Hematopoietic multipotent progenitor cell treated with erythropoietin and hydrocortisone succinate and interleukin-3 and kit ligand, for 4 days (in vitro differentiated cells): Measurements from ENCODE around the gene FARS2.
A peak's percentile ranks its signal among the peaks of the same experiment; 100 is the strongest.
"Not testable (repeated sequence)": the region's sequence is repeated elsewhere in the genome, so short reads cannot be mapped to it uniquely, and the experiment has no call there.

Experiments used
- DNase-seq: peaks from one replicate; pipeline ENCODE4 v3.0.0-alpha.2; 2015

FARS2 gene

GRCh38 chr6:5550631-5551030 lies 289.3 kb downstream of the FARS2 start:
- DNase-seq, result no peak

GRCh38 chr6:5552243-5552642 lies 290.9 kb downstream of the FARS2 start:
- no peak for DNase-seq

DNA sequence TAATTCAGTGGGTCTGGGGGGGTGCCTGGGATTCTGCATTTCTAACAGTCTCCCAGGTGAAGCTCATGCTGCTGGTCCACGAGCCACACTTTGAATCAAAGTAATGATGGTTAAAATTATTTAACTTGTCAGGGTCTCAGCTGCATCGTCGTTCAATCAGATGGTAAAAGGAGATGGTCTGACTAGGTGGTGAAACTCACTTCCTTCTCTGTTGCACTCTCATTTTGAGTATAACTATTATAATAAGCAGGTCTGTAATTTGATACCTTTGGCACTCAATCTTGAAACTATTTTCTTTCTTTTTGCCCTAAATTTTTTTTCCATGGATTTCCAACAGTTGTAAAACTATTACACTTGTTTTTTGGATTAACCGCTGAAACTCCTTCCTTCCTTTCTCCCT lies 292.5 kb downstream of the FARS2 start:
- no peak for DNase-seq

GRCh38 chr6:5554226-5554625 lies 292.9 kb downstream of the FARS2 start:
- DNase-seq, result no peak

- no peak for DNase-seq
Observed at GRCh38 chr6:5556011-5556410, 294.7 kb downstream of the FARS2 start.

DNA sequence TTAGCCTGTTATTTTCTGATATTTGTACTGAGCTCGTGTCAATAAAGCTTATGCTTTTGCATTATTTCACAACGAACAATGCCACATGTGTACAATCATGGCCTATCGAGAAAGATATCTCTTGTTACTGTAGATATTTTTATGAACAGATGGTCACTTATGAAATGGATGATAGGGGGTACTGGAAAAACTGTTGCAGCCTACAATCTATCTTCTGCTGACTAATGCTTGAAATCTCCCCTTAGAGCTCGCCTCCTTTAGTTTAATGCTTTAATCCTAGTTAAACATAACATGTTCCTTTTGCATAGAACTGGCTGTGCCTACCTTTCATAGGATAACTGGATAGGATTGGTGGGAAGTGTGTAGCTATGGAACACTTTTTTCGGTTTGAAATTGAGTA lies 296.2 kb downstream of the FARS2 start:
- DNase-seq, result no peak

GRCh38 chr6:5559651-5560050 lies 298.3 kb downstream of the FARS2 start:
- no peak for DNase-seq

DNA sequence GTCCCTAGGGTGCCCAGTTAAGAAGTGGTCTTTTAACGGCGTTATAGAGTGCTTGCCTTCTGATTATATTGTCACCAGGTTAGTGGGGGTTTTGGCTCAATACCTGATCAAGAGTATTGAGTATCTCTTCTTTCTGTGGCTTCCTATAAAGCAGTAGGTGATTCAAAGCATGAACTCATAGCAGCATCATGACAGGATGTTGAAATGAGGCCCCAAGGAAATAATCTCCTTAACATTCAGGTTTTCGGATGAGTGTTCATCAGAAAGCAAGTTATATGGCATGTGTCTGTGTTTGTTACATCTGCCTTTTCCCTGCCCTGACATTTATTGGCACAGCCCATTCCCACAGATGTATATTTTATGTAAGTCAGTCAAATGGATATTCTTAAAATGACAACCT lies 301.0 kb downstream of the FARS2 start:
- no peak for DNase-seq

- no peak for DNase-seq
Observed at GRCh38 chr6:5563086-5563485, 301.8 kb downstream of the FARS2 start.

- DNase-seq, result not testable (repeated sequence)
Observed at GRCh38 chr6:5564746-5565145, 303.4 kb downstream of the FARS2 start.

DNA sequence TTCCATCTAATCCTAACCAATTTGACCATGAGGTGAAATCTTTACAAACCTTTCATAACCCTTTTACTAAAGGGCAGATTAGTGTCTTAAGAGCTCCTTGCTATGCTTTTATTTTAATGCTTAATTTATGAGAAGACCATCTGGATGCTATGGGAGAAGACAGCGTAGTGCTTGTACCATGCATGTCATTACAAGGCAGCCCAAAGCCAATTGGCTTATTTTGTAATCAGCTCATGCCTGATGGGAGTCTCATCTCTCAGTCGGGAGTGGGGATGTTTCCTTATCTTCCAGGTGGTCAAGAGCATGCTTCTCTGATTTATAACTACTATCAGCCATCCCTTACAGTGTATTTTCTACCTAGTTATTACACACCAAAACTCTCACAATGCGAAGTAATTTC lies 304.7 kb downstream of the FARS2 start:
- DNase-seq, result no peak

- no peak for DNase-seq
Observed at GRCh38 chr6:5566718-5567117, 305.4 kb downstream of the FARS2 start.

GRCh38 chr6:5567352-5567751 lies 306.0 kb downstream of the FARS2 start:
- DNase-seq, result peak; percentile 40

GRCh38 chr6:5567890-5568289 lies 306.6 kb downstream of the FARS2 start:
- DNase-seq, result no peak

DNA sequence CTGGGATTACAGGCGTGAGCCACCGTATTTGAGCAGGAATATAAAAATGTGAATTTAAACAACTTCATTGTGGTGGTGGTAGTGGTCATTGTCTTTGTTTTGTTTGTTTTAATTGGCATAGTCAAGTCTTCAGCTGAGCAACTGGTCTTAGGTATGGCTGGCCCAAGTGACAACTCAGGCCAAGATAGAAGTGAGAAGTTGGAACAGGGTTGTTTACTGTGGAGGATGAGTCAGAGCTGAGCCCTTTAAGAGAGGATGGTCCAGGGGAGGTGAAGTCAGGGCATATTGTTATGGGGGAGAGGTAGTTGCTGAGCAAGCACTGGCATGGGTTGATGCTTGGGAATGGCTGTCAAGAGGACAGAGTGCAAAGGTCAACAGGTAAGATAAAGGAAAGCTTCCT lies 308.2 kb downstream of the FARS2 start:
- no peak for DNase-seq

- peak; percentile 29 for DNase-seq
Observed at GRCh38 chr6:5570641-5571040, 309.3 kb downstream of the FARS2 start.

GRCh38 chr6:5580736-5581581 lies 319.6 kb downstream of the FARS2 start:
- no peak for DNase-seq

GRCh38 chr6:5582762-5583161 lies 321.4 kb downstream of the FARS2 start:
- peak; percentile 6 for DNase-seq

DNA sequence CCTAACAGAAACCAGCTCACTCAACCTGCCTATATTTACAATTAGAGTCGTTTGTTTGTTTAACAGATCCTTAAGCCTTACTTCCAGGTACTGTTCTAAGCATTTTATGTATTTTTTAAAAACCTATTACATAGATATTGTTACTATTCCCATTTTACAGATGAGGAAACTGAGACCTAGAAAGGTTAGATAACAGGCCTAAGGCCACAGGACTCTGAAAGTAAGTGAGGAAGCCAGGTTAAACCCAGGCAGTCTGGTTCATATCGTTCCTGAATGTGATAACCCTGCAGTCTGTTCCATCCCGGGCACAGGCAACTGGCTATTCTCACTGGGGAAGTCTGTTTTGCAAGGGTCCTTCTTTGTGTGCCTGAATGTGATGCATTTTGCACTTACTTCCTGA lies 322.2 kb downstream of the FARS2 start:
- no peak for DNase-seq

GRCh38 chr6:5584078-5584482 lies 322.8 kb downstream of the FARS2 start:
- DNase-seq, result no peak

DNA sequence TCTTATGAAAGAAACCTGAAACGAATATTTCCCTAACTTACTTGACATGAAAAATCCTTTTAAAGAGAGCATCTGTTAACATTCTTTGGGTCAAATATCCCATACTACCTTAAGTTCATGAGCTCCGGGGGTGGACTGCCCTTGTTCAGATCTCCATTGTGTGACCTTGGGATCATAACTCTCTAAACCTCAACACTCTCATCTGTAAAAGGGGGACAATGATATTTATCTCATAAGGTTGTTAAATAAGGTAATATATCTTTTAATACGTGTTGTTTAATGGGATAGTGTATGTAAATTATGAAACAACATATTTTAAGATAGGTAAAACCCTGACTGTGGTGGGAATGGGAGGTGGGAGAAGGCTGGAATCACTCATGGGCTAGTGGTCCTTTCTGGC lies 326.3 kb downstream of the FARS2 start:
- DNase-seq, result no peak

DNA sequence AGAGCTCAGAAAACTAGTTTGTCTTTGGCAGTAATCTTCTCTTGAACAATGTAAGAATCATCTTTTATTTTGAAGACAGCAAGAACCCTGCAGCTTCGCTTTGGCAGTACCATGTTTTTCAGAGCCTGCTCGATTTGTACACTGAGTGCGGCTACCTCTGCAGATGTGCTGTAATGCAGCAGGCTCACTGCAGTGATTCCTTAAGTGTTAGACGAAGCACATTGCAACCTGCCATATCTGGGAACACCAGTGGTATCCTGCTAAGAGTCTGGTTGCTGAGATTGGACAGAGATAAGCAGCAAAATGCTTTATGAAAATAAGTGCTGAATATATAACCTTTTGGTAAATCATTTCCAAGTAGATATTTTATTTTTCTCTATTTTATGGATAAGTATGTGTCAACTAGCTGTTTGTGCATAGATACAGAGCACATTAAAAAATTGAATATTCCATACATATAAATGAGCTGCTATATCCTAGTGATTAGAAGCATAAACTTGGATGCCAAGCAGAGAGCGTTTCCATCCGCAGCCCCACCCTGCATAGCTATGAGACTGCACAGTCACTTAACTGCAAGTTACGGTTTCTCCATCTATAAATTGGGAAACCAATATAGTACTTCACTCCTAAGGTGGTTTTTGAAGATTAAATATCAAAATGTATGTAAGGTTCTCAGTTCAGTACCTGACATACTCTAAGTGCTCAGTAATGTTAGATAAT lies 328.3 kb downstream of the FARS2 start:
- no peak for DNase-seq

- no peak for DNase-seq
Observed at GRCh38 chr6:5590187-5590586, 328.9 kb downstream of the FARS2 start.

GRCh38 chr6:5592886-5593519 lies 331.7 kb downstream of the FARS2 start:
- DNase-seq, result peak; percentile 52
